Naive thymus-derived CD4-positive, alpha-beta T cell (primary cell): ENCODE results near the gene ABI2. TPM values are rescaled to one million over a fixed set of nuclear protein-coding genes. Genes with fewer than 3 reads are reported as not detected.

Source experiments
- ATAC-seq: fragments of 150-1000 bp; cut with Tn5 transposase; 2 replicates; pipeline ENCODE4 v1.10.0; 2021; ENCODE audit warnings: mild to moderate bottlenecking, moderate library complexity
- CTCF ChIA-PET: fragments of 350-600 bp; sonication (Branson Sonifier 250); formaldehyde crosslinking; loops from one replicate; lab custom pipeline; 2021; ENCODE audit warnings: antibody characterized with exemption; lab: Charles Lee
- POLR2A ChIA-PET: fragments of 350-600 bp; sonication (Branson Sonifier 250); formaldehyde crosslinking; loops from one replicate; lab custom pipeline; 2021; ENCODE audit warnings: antibody characterized with exemption, inconsistent platforms; lab: Charles Lee
- DNase-seq, 9 donors: peaks; one replicate each; pipeline versions ENCODE4 v3.0.0 to v3.0.0-alpha.2; 2020 to 2022; ENCODE audit warnings: mixed read lengths in 1 of 9
- H3K27ac ChIP-seq: one replicate; pipeline ENCODE4 v1.7.0; 2013; ENCODE audit warnings: mild to moderate bottlenecking, low read depth, low read length, moderate library complexity
- H3K27me3 ChIP-seq, 2 donors: one replicate each; pipeline ENCODE4 v1.7.0; 2013; ENCODE audit warnings: low read length in 2 of 2, mild to moderate bottlenecking in 2 of 2, moderate library complexity in 2 of 2; ENCODE audit not compliant: control insufficient read depth in 2 of 2, insufficient read depth in 2 of 2
- H3K36me3 ChIP-seq, 3 experiments: 1 replicate in 2 of 3; 2 replicates in 1 of 3; pipeline ENCODE4 v1.7.0; 2013; ENCODE audit warnings: low read length in 3 of 3, mild to moderate bottlenecking in 3 of 3, moderate library complexity in 1 of 3; ENCODE audit not compliant: insufficient read depth in 3 of 3, control insufficient read depth in 2 of 3
- H3K4me1 ChIP-seq, 2 donors: one replicate each; pipeline ENCODE4 v1.7.0; 2013; ENCODE audit warnings: low read length in 2 of 2, mild to moderate bottlenecking in 2 of 2, moderate library complexity in 1 of 2; ENCODE audit not compliant: control insufficient read depth in 2 of 2, insufficient read depth in 2 of 2
- H3K4me3 ChIP-seq: 2 replicates; pipeline ENCODE4 v1.7.0; 2013; ENCODE audit warnings: mild to moderate bottlenecking, low read length
- H3K9me3 ChIP-seq, 3 experiments: 1 replicate in 2 of 3; 2 replicates in 1 of 3; pipeline ENCODE4 v1.7.0; 2013; ENCODE audit warnings: low read length in 3 of 3; ENCODE audit not compliant: control insufficient read depth in 2 of 3
- H3K27ac Mint-ChIP-seq, 9 donors: one replicate each; pipeline ENCODE4 v1.8.0; 2020 to 2022; ENCODE audit warnings: mixed read lengths in 9 of 9, mild to moderate bottlenecking in 8 of 9, moderate library complexity in 5 of 9, inconsistent platforms in 2 of 9
- H3K27me3 Mint-ChIP-seq, 5 donors: one replicate each; pipeline ENCODE4 v1.8.0; 2021 to 2022; ENCODE audit warnings: mixed read lengths in 5 of 5, mild to moderate bottlenecking in 1 of 5
- H3K36me3 Mint-ChIP-seq, 5 donors: one replicate each; pipeline ENCODE4 v1.8.0; 2020 to 2022; ENCODE audit warnings: mixed read lengths in 5 of 5, mild to moderate bottlenecking in 3 of 5, inconsistent platforms in 1 of 5
- H3K4me1 Mint-ChIP-seq, 7 donors: one replicate each; pipeline ENCODE4 v1.8.0; 2020 to 2022; ENCODE audit warnings: mixed read lengths in 7 of 7, mild to moderate bottlenecking in 3 of 7, inconsistent platforms in 1 of 7
- H3K4me3 Mint-ChIP-seq, 10 donors: one replicate each; pipeline ENCODE4 v1.8.0; 2020 to 2022; ENCODE audit warnings: mild to moderate bottlenecking in 10 of 10, mixed read lengths in 10 of 10, moderate library complexity in 6 of 10, inconsistent platforms in 2 of 10
- H3K9me3 Mint-ChIP-seq, 11 donors: one replicate each; pipeline ENCODE4 v1.8.0; 2020 to 2022; ENCODE audit warnings: mixed read lengths in 11 of 11, mild to moderate bottlenecking in 4 of 11, inconsistent platforms in 1 of 11, moderate library complexity in 1 of 11
- intact Hi-C, 2 donors: fragments of 100-400 bp; cut with micrococcal nuclease; formaldehyde crosslinking; loops; one replicate each; pipeline ENCODE4 v1.15.1; 2023
- polyA plus RNA-seq, 2 donors: library from polyadenylated mRNA; unstranded; fragments of 300-500 nt; fragmentation: Illumina TruSeq; gene quantifications; one replicate each; pipeline ENCODE4 v1.2.3, GENCODE V29; 2021
- total RNA-seq, 6 experiments: library from RNA in 5 of 6; stranded (reverse) in 5 of 6; gene quantifications; 1 replicate in 5 of 6; 2 replicates in 1 of 6; pipeline ENCODE4 v1.2.3 and lab custom pipeline; 2021 to 2026

Gene ABI2
- total and polyA plus RNA-seq, 7 experiments from 2014 or later, result 18.7 to 41.5 (median 28.2) TPM

- Histone ChIP-seq H3K4me1 (no peaks in the 10 kb centered on the region), H3K27ac (no peak overlapping the region), H3K27me3 (no peaks in the 10 kb centered on the region), H3K9me3 (no peaks in the 10 kb centered on the region), H3K36me3 (no peaks in the 10 kb centered on the region), H3K4me3 (no peak overlapping the region)
- intact Hi-C loops, result no loop called here
- ATAC-seq, result no peak
- ChIA-PET CTCF (no interaction called here), POLR2A (interaction anchor here (1.2 kb wide), 1 partner anchor 915 kb away, joined by 3 read pairs; no protein-coding TSS in a partner anchor)
- Mint-ChIP-seq H3K4me1 (peaks cover 0 to 3% (median 0%) of the 10 kb centered on the region in 7 donors), H3K27me3 (peaks cover 0 to 2% (median 0%) of the 10 kb centered on the region in 5 donors), H3K36me3 (peaks cover 0 to 12% (median 0%) of the 10 kb centered on the region in 5 donors), H3K9me3 (no peaks in the 10 kb centered on the region), H3K4me3 (no peak overlapping the region), H3K27ac (no peak overlapping the region)
- DNase-seq, result no peak
These were observed 141.4 kb downstream of the ABI2 start for GRCh38 chr2:203469546-203469945.

- H3K27me3 Mint-ChIP-seq, result peaks cover 0 to 2% (median 0%) of the 10 kb centered on the region in 5 donors
- H3K4me1 Mint-ChIP-seq, result peaks cover 0 to 3% (median 0%) of the 10 kb centered on the region in 7 donors
- intact Hi-C loops, result no loop called here
- POLR2A ChIA-PET, result no interaction called here
- no peak overlapping the region for H3K27ac Mint-ChIP-seq
- no peak overlapping the region for H3K4me3 Mint-ChIP-seq
- Histone ChIP-seq H3K4me3 (no peak overlapping the region), H3K27ac (no peak overlapping the region), H3K27me3 (no peaks in the 10 kb centered on the region), H3K4me1 (no peaks in the 10 kb centered on the region), H3K9me3 (no peaks in the 10 kb centered on the region), H3K36me3 (no peaks in the 10 kb centered on the region)
- H3K9me3 Mint-ChIP-seq, result no peaks in the 10 kb centered on the region
- DNase-seq (no peak), ATAC-seq (no peak)
- peaks cover 0 to 12% (median 0%) of the 10 kb centered on the region in 5 donors for H3K36me3 Mint-ChIP-seq
- CTCF ChIA-PET, result interaction anchor here (0.6 kb wide), 1 partner anchor 300 kb away, joined by 3 read pairs; no protein-coding TSS in a partner anchor
These were observed 142.2 kb downstream of the ABI2 start for GRCh38 chr2:203470371-203470770.

GRCh38 chr2:203471323-203471722, 143.1 kb downstream of the ABI2 start:
- H3K4me3 Mint-ChIP-seq, result no peak overlapping the region
- CTCF ChIA-PET, result no interaction called here

DNA sequence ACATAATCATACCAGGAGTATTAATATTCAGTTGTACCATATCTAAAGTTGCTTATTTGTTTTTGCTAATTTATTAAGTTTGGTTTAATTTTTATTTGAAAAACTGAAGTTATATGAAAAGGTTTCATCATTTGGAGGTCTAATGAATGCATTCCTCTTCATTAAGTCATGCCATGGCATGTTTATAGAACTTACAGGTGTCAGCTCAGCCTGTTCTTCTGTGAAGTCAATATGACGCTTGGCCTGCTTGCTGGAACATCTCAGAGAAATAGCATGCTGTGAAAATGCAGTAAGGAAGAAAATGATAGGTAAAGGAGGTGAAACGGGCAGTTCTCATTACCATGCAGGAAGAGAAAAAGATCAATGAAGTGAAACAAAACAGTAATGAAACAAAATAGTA, 148.7 kb downstream of the ABI2 start:
- intact Hi-C loops, result no loop called here

More at GRCh38 chr2:203471323-203471722, 143.1 kb downstream of the ABI2 start:
- Histone ChIP-seq H3K9me3 (no peaks in the 10 kb centered on the region), H3K4me1 (no peaks in the 10 kb centered on the region), H3K4me3 (no peak overlapping the region), H3K27me3 (no peaks in the 10 kb centered on the region), H3K36me3 (no peaks in the 10 kb centered on the region), H3K27ac (no peak overlapping the region)
- no peak for DNase-seq
- Mint-ChIP-seq H3K27ac (no peak overlapping the region), H3K27me3 (peaks cover 0 to 2% (median 0%) of the 10 kb centered on the region in 5 donors), H3K9me3 (no peaks in the 10 kb centered on the region), H3K4me1 (peaks cover 0 to 1% (median 0%) of the 10 kb centered on the region in 7 donors), H3K36me3 (peaks cover 0 to 12% (median 0%) of the 10 kb centered on the region in 5 donors)
- no peak for ATAC-seq
- intact Hi-C loops, result no loop called here
- POLR2A ChIA-PET, result no interaction called here

GRCh38 chr2:203480623-203481022, 152.4 kb downstream of the ABI2 start:
- peaks cover 2 to 9% (median 7%) of the 10 kb centered on the region in 7 donors for H3K4me1 Mint-ChIP-seq
- no peaks in the 10 kb centered on the region for H3K27me3 Mint-ChIP-seq
- no peak overlapping the region for H3K27ac ChIP-seq
- H3K36me3 ChIP-seq, result no peaks in the 10 kb centered on the region
- H3K27me3 ChIP-seq, result no peaks in the 10 kb centered on the region
- ChIA-PET CTCF (interaction anchor here (0.6 to 2.5 kb wide), 5 partner anchors 56 to 1055 kb away, joined by 3 to 23 read pairs (median 3); no protein-coding TSS in a partner anchor), POLR2A (interaction anchor here (0.6 kb wide), 1 partner anchor 231 kb away, joined by 3 read pairs; no protein-coding TSS in a partner anchor)
- ATAC-seq (no peak), DNase-seq (no peak)
- H3K4me1 ChIP-seq, result peaks cover 0 to 7% of the 10 kb centered on the region in 2 donors
- H3K4me3 Mint-ChIP-seq, result no peak overlapping the region
- H3K4me3 ChIP-seq, result no peak overlapping the region
- H3K36me3 Mint-ChIP-seq, result peaks cover 0 to under 1% (median 0%) of the 10 kb centered on the region in 5 donors
- no peaks in the 10 kb centered on the region for H3K9me3 ChIP-seq
- no peaks in the 10 kb centered on the region for H3K9me3 Mint-ChIP-seq
- H3K27ac Mint-ChIP-seq, result no peak overlapping the region
- intact Hi-C loops, result no loop called here

More for the DNA sequence above, 148.7 kb downstream of the ABI2 start:
- Mint-ChIP-seq H3K4me3 (no peak overlapping the region), H3K27me3 (no peaks in the 10 kb centered on the region), H3K4me1 (no peaks in the 10 kb centered on the region), H3K36me3 (peaks cover 0 to 5% (median 0%) of the 10 kb centered on the region in 5 donors), H3K9me3 (no peaks in the 10 kb centered on the region), H3K27ac (no peak overlapping the region)
- Histone ChIP-seq H3K27me3 (no peaks in the 10 kb centered on the region), H3K9me3 (no peaks in the 10 kb centered on the region), H3K27ac (no peak overlapping the region), H3K4me3 (no peak overlapping the region), H3K4me1 (no peaks in the 10 kb centered on the region), H3K36me3 (no peaks in the 10 kb centered on the region)
- DNase-seq (no peak), ATAC-seq (no peak)
- CTCF ChIA-PET, result no interaction called here
- POLR2A ChIA-PET, result interaction anchor here (0.6 kb wide), 1 partner anchor 660 kb away, joined by 3 read pairs; no protein-coding TSS in a partner anchor

GRCh38 chr2:203484266-203485112, 156.3 kb downstream of the ABI2 start:
- intact Hi-C loops, result loop anchor here (1.0 to 2.0 kb wide), 7 partner anchors 51 to 694 kb away; partner anchors contain the start of genes CD28 (in 1 of the 2) and RAPH1 (in 1 of the 2)
- ATAC-seq (peak; percentile 92), DNase-seq (peak in 8 of 9 donors; percentile 20 to 69 (median 60))
- peaks cover 2 to 9% (median 7%) of the 10 kb centered on the region in 7 donors for H3K4me1 Mint-ChIP-seq
- Histone ChIP-seq H3K9me3 (no peaks in the 10 kb centered on the region), H3K27me3 (no peaks in the 10 kb centered on the region), H3K4me3 (no peak overlapping the region), H3K36me3 (no peaks in the 10 kb centered on the region), H3K4me1 (peaks cover 0 to 7% of the 10 kb centered on the region in 2 donors), H3K27ac (no peak overlapping the region)
- peak overlapping the region in 7 of 9 donors; percentile 3 to 88 (median 24) for H3K27ac Mint-ChIP-seq
- no peaks in the 10 kb centered on the region for H3K9me3 Mint-ChIP-seq
- H3K36me3 Mint-ChIP-seq, result peaks cover 0 to 4% (median 0%) of the 10 kb centered on the region in 5 donors
- ChIA-PET CTCF (interaction anchor here (0.5 to 8.4 kb wide), 19 partner anchors 8 to 430 kb away, joined by 3 to 136 read pairs (median 3); no protein-coding TSS in a partner anchor), POLR2A (interaction anchor here (0.5 to 1.7 kb wide), 6 partner anchors 210 to 425 kb away, joined by 3 to 7 read pairs (median 3); no protein-coding TSS in a partner anchor)
- H3K27me3 Mint-ChIP-seq, result no peaks in the 10 kb centered on the region
- H3K4me3 Mint-ChIP-seq, result peak overlapping the region in 5 of 10 donors; percentile 2 to 38 (median 14)
